ENCODE measurements around the gene SLC22A7.

DNA sequence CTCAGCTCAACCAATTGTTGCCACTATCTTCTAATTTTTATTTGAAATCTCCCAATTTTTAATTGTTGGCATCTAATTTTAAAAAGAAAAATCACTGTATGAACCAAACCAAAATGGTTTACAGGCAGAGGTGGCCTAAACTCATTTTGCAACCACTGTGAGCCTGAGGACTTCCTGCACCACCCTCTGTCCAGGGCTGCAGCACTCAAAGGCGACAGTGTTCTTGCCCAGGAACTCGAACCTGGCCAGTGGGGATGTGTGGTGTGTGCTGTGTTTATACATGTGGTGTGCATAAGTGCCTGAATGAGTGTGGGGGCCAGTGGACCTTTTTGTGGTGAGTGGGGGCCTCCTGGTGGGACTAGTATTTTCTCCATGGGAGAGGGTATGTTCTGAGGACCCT, 24.4 kb upstream of the SLC22A7 start:
- TF ChIP-seq TAF1 (conservative IDR thresholded peaks at IDR 0.05) (no peak), YY1 (IDR thresholded peaks at IDR 0.05) (no peak), FOXA1 (IDR thresholded peaks at IDR 0.05) (no peak), RAD21 (IDR thresholded peaks at IDR 0.05) (no peak), MAX (IDR thresholded peaks at IDR 0.05) (no peak), SP1 (IDR thresholded peaks at IDR 0.05) (no peak), FOXA2 (IDR thresholded peaks at IDR 0.05) (no peak), GABPA (IDR thresholded peaks at IDR 0.05 in 1 of 2, conservative IDR thresholded peaks at IDR 0.05 in 1 of 2) (no peak)
- TF ChIP-seq, protein P1, sequence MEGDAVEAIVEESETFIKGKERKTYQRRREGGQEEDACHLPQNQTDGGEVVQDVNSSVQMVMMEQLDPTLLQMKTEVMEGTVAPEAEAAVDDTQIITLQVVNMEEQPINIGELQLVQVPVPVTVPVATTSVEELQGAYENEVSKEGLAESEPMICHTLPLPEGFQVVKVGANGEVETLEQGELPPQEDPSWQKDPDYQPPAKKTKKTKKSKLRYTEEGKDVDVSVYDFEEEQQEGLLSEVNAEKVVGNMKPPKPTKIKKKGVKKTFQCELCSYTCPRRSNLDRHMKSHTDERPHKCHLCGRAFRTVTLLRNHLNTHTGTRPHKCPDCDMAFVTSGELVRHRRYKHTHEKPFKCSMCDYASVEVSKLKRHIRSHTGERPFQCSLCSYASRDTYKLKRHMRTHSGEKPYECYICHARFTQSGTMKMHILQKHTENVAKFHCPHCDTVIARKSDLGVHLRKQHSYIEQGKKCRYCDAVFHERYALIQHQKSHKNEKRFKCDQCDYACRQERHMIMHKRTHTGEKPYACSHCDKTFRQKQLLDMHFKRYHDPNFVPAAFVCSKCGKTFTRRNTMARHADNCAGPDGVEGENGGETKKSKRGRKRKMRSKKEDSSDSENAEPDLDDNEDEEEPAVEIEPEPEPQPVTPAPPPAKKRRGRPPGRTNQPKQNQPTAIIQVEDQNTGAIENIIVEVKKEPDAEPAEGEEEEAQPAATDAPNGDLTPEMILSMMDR (IDR thresholded peaks at IDR 0.05; ENCODE audit: low read depth, low read length, missing input control), result no peak
- TF ChIP-seq, protein P2, sequence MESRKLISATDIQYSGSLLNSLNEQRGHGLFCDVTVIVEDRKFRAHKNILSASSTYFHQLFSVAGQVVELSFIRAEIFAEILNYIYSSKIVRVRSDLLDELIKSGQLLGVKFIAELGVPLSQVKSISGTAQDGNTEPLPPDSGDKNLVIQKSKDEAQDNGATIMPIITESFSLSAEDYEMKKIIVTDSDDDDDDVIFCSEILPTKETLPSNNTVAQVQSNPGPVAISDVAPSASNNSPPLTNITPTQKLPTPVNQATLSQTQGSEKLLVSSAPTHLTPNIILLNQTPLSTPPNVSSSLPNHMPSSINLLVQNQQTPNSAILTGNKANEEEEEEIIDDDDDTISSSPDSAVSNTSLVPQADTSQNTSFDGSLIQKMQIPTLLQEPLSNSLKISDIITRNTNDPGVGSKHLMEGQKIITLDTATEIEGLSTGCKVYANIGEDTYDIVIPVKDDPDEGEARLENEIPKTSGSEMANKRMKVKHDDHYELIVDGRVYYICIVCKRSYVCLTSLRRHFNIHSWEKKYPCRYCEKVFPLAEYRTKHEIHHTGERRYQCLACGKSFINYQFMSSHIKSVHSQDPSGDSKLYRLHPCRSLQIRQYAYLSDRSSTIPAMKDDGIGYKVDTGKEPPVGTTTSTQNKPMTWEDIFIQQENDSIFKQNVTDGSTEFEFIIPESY (IDR thresholded peaks at IDR 0.05), result no peak
- TF ChIP-seq, protein P3, sequence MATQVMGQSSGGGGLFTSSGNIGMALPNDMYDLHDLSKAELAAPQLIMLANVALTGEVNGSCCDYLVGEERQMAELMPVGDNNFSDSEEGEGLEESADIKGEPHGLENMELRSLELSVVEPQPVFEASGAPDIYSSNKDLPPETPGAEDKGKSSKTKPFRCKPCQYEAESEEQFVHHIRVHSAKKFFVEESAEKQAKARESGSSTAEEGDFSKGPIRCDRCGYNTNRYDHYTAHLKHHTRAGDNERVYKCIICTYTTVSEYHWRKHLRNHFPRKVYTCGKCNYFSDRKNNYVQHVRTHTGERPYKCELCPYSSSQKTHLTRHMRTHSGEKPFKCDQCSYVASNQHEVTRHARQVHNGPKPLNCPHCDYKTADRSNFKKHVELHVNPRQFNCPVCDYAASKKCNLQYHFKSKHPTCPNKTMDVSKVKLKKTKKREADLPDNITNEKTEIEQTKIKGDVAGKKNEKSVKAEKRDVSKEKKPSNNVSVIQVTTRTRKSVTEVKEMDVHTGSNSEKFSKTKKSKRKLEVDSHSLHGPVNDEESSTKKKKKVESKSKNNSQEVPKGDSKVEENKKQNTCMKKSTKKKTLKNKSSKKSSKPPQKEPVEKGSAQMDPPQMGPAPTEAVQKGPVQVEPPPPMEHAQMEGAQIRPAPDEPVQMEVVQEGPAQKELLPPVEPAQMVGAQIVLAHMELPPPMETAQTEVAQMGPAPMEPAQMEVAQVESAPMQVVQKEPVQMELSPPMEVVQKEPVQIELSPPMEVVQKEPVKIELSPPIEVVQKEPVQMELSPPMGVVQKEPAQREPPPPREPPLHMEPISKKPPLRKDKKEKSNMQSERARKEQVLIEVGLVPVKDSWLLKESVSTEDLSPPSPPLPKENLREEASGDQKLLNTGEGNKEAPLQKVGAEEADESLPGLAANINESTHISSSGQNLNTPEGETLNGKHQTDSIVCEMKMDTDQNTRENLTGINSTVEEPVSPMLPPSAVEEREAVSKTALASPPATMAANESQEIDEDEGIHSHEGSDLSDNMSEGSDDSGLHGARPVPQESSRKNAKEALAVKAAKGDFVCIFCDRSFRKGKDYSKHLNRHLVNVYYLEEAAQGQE (IDR thresholded peaks at IDR 0.05), result no peak

Measured in liver (tissue), 3 donors.